GM19452 (cell line): ENCODE results near the gene ALOXE3.
"Not testable (repeated sequence)": the region's sequence is repeated elsewhere in the genome, so short reads cannot be mapped to it uniquely, and the experiment has no call there.

ENCODE experiments used
- ATAC-seq: cut with Tn5 transposase; IDR thresholded peaks from one replicate; pipeline ENCODE4 v1.9.1; 2021; ENCODE audit not compliant: unreplicated experiment

Gene ALOXE3

GRCh38 chr17:8122924-8123694 is 4.8 kb upstream of the ALOXE3 start:
- ATAC-seq = no peak

DNA sequence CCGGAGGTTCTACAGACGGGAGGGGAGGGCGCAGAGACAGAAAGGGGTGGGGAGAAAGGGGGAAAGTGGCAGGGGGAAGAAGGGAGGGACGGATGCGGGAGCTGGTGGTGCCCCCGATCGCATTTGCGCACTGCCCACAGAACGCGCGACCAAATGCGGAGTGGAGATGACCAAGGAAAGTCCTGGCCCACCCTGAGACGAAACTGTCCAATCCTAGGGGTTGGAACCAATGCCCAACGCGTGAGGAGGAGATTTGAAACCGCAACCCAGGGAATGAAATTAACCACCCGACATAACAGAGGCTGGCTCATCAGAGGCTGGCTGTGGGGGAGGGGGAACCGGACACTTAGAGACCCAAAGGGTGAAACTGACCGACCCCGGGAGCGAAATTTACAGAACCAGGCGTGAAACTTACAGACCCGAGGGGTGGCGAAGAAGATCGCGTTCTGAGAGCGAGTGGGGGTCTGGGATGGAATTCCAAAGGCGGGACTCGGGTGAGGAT is 4.2 kb upstream of the ALOXE3 start:
- ATAC-seq = no peak

DNA sequence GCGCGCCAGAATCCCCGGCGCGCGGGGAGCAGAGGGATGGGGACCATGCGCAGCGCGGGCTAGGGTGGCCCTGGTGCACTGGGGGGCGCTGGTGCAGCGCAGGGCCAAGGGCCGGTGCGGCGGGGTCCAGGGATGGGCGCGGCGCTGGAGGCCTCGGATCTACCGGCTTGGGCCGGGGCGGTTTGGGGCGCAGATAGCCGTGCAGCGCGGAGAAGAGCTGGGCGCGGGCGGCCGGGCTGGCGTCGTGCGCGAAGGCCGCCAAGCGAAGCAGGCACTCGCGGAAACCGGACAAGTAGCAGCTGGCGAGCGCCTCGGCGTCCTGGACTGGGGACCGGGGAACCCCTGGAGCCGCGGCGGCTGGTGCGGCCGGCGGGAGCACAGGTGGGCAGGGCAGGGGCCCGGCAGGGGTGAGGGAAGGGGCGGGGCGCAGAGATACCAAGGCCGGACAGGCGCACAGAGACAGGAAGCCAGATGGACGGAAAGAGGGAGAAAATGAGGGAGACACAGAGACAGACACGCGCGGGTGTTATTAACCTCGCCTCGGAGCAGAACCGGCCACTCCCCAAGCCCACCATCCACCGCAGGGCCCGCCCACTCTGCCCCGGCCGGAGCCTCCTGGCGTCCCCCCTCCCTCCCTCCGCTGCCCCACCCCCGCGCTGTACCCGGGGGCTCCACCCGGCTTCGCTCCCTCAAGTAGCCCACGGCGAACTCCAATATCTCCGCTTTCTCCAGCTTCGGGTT is 3.5 kb upstream of the ALOXE3 start:
- no peak for ATAC-seq

GRCh38 chr17:8121407-8121680 is 3.0 kb upstream of the ALOXE3 start:
- no peak for ATAC-seq

DNA sequence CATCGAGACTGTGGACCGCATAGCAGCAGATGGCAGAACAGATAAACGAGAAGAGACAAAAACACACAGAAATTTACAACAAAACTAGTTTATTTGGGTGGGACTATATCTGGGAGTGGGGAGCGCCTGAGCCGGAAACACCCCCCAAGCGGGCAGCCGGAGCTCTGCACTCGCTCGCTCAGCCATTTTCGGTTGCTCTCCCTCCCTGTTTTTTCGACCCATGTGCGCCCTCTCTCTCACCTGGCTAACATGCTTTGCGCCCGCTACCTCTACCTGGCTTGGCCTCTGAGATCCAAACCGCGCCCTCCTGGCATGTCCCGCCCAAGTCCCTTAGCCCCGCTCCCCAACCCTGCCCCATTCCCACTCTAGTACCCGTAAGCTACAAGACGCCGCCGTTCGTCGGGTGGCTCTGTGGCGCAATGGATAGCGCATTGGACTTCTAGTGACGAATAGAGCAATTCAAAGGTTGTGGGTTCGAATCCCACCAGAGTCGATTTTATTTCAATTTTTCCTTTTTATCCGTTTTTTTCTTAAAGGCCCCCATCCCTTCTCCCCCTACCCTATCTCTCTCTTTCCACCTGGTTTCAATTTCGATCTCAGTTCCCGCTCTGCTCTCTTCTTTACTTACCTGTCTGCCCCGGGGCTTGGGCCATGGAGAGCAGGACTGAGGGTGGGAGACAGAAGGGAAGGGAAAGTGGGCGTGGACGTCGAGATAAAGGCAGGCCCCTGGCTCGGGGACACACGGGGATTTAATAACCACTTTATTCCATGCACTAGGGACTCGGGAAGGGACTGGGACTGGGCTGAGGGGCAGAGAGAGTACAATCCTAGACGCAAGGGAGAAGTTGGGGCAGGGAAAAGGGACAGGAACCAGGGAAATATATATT is 2.4 kb upstream of the ALOXE3 start:
- ATAC-seq = no peak

DNA sequence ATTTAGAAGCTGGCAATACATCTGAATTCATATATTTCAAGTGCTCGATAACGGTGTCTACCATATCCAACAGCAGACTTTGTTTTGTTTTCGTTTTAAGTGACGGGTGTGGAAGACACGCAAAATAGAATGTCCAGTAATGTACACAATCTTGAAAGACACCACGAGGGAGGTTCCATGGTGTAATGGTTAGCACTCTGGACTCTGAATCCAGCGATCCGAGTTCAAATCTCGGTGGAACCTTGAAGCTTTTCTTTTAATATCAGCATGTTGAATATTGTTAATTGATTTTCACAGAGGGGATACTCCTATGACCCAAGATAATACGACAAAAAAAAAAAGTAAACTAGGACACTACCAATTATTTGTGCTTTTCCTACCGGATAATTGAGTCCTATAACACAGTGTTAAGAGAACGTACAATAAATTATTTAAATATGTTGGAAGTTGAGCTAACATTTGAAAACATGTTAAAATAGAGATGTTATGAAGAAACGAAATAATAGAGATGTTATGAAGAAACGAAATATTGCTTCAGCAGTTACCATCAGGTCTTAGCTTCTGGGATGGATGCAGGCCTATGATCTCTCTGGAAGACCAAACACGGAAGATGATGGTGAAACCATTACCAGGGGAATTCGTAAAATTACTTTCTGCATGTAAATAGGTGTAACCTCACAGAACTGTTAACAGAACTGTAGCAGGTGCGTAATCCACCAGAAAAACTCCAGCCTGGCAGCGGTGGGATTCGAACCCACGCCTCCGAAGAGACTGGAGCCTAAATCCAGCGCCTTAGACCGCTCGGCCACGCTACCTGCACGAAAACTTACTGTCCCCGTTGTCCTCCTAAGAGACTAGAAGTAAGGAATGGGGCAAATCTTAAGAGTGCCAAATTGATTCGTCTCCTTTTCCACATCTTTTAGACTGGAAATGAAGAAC is 1.5 kb upstream of the ALOXE3 start:
- ATAC-seq = peak; percentile 20

DNA sequence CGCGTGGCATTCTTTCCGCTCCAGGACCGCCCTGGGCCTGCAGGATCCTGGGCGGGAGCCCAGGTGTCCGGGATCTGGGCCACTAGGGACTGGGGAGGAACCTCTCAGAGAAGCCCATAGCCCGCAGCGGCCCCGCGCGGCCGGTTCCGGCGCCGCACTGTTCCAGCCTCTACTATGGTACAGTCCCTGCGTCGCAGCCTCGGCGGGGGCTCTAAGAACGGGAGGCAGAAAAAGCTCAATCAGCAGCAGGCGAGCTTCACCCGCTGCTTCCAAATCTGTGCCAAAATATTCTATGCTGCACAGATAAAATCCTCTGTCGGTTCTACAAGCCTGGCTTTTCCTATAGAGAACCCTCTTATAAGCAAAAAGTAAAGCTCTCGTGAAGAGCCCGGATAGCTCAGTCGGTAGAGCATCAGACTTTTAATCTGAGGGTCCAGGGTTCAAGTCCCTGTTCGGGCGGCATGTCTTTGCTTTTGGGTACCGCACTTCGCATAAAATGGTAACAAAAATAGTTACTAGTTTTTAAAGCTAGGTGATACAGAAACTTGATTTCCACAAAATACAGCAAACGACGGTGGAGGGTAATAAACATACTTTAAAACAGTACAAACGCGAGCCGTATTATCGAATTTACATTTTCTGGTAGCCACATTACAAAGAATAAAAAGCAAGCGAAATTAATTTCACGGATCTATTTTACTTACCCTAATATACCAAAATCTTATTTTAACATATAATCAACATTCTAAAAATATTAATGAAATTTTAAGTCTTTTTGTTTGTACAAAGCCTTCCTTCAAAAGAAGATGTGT is 661 bp upstream of the ALOXE3 start:
- ATAC-seq = peak; percentile 42

- no peak for ATAC-seq
Observed at GRCh38 chr17:8117367-8117979, 841 bp downstream of the ALOXE3 start.

DNA sequence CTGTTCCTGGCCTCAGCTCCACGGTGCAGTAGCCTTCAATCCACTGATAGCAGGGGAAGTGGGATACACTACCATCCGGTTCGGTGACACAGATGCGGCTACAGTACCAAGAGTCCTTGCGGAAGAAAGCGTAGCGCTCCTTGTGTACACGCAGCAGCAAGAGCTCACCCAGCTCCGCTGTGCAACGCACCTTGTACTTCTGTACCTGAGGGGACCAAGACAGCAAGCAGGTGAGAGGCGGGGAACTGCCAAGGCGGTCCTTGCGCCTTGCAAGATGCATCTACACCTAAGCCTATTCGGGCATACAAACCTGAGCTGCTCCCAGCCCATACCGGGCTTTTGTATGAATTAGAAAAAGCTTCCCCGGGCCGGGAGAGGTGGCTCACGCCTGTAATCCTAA is 1.5 kb downstream of the ALOXE3 start:
- ATAC-seq = no peak

DNA sequence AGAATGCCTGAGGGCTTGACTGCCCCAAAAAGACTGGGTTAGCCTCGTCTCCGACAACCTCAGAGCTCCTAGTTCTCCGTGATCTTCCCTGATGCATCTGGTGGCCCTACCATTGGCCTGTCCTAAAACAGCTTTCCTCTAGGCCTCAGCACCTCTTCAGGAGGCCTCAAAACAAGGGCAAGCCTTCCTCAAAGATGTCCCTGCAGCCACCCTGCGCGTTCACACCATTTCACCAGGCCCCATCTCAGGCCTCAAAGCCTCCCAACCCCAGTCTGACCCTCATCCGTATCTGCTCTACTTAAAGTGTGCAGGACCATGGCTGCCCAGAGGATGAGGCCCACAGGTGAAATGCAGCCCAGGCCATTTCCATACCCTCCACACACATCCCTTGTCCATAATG is 7.4 kb downstream of the ALOXE3 start:
- no peak for ATAC-seq

DNA sequence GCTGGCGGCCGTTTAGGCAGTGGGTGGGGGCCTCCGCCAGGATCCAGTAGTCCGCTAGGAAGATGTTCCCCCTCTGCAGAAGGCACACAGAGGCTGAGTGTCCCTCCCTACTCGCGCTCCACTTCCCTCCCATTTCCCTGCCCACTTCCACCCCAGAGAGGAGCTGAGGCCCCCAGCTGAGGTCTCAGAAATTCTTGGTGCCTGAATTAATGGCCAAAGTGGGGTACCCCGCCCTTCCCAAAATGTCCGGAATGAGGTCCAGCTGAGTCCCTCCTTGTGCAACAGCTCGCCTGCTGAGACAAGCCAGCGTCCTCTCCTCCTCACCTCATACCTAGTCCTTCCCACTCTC is 7.9 kb downstream of the ALOXE3 start:
- no peak for ATAC-seq

GRCh38 chr17:8109661-8110455 is 8.5 kb downstream of the ALOXE3 start:
- no peak for ATAC-seq

DNA sequence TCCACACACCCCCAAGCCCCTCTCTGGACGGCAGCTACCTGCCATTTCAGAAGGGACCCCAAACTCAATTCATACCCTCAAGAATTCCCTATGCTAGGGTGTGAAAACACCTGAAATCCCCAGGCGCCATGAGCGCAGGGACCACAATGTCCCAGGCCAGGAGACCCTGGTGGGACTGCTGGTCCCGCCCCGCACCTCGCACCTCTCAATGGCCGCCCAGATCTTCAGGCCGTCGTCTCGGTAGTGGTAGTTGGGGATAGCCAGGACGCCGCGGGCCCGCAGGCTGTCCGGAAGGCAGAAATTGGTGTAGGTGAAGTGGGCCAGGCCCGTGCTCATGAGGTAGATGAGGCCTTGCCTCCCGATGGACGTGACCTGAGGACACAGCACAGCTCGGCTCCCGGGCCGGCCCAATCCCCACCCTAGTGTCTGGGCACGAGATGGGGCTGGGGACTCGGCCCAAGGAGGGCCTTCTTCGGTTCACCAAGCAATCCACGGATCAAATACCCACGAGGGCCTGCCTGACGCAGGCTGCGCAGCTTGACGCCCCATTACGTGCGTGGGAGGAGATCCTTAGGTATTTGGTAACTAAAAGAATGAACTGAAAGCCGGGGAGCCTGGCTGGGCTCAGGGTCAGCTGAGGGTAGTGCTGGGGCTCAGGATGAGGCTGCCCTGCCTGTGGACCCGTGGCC is 9.2 kb downstream of the ALOXE3 start:
- no peak for ATAC-seq

DNA sequence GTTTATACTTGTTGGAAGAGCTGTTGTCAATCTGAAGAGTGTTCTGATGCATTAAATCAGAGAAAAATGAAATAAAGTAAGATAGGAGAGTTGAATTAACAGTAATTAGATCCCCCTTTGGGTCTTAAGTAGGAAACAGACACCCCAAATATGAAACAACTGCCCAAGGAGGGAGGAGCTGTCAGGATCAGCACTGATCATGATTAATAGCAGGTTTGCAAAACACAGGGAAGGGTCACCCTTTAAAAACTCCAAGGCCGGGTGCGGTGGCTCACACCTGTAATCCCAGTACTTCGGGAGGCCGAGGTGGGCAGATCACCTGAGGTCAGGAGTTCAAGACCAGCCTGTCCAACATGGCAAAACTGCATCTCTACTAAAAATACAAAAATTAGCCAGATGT is 11.3 kb downstream of the ALOXE3 start:
- ATAC-seq = not testable (repeated sequence)

DNA sequence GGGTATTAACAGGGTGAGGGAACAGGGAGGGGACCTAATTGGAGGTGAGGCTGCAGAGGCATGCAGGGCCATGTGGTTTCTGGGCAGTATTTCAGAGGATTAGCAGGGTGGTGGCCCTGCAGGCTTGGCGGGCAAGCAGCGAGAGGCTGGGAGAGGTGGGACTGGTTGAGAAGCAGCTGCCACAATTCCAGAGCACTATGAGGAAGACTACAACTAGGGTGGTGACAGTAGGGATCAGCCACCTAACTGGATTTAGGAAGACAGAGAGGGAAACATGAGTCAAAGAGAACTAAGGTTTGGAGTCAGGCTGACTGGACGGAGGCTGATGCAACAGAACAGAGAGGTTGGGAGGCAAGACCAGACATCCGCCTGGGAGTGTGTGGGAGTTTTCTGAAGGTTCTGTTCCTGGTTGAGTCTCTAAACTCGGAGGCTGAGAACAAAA is 12.3 kb downstream of the ALOXE3 start:
- no peak for ATAC-seq

- no peak for ATAC-seq
Observed at GRCh38 chr17:8104911-8105310, 13.4 kb downstream of the ALOXE3 start.

DNA sequence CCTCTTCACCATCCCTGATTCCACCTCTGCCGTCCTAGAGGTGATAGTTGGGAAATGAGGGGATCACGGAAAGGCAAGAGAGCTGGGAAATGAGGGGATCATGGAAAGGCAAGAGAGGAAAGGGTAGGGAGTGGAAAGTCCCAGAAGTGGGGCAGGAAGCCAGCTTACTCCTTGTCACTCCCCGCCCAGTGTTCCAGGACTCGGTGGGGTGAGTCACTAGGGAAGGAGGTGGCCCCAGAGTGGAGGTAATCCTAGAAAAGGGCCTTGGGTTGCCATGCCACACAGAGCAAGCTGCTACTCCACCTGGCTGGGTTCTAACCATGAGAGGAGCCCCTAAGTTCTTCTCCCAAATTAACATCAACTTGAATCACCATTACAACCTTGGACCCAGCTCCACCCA is 14.8 kb downstream of the ALOXE3 start:
- ATAC-seq = no peak

GRCh38 chr17:8101721-8102120 is 16.6 kb downstream of the ALOXE3 start:
- no peak for ATAC-seq
